ENCODE data around the gene GAS2L1.
"Not testable (repeated sequence)": the region's sequence is repeated elsewhere in the genome, so short reads cannot be mapped to it uniquely, and the experiment has no call there.

GAS2L1 gene

GRCh38 chr22:29343313-29343805, 36.9 kb downstream of the GAS2L1 start:
- no peak for DNase-seq

GRCh38 chr22:29344137-29344536, 37.7 kb downstream of the GAS2L1 start:
- no peak for DNase-seq

- DNase-seq, result not testable (repeated sequence)
These were observed 38.4 kb downstream of the GAS2L1 start for GRCh38 chr22:29344889-29345288.

GRCh38 chr22:29345932-29346331, 39.5 kb downstream of the GAS2L1 start:
- DNase-seq, result no peak

- DNase-seq, result no peak
These were observed 40.2 kb downstream of the GAS2L1 start for GRCh38 chr22:29346659-29347058.

- DNase-seq, result no peak
These were observed 41.6 kb downstream of the GAS2L1 start for GRCh38 chr22:29348041-29348440.

GRCh38 chr22:29348956-29349355, 42.5 kb downstream of the GAS2L1 start:
- no peak for DNase-seq

GRCh38 chr22:29351042-29351441, 44.6 kb downstream of the GAS2L1 start:
- no peak for DNase-seq

GRCh38 chr22:29351891-29352290, 45.4 kb downstream of the GAS2L1 start:
- DNase-seq, result no peak

GRCh38 chr22:29352778-29353177, 46.3 kb downstream of the GAS2L1 start:
- no peak for DNase-seq

- no peak for DNase-seq
These were observed 46.8 kb downstream of the GAS2L1 start for GRCh38 chr22:29353286-29353685.

- no peak for DNase-seq
These were observed 47.4 kb downstream of the GAS2L1 start for GRCh38 chr22:29353860-29354259.

- DNase-seq, result not testable (repeated sequence)
These were observed 50.9 kb downstream of the GAS2L1 start for GRCh38 chr22:29357193-29357890.

- no peak for DNase-seq
These were observed 53.0 kb downstream of the GAS2L1 start for GRCh38 chr22:29359469-29359868.

Data from CD4-positive, alpha-beta T cell treated with Interleukin-6 for 4 hours (primary cell).